GM10266 (cell line): ENCODE results near the gene GBP6.

Experiments
- DNase-seq: peaks from one replicate; pipeline ENCODE4 v3.0.0; 2012; ENCODE audit errors: extremely low spot score
- CTCF ChIP-seq: IDR thresholded peaks from 2 replicates; pipeline ENCODE4 v1.5.1; 2012; ENCODE audit warnings: mild to moderate bottlenecking, low read depth; ENCODE audit not compliant: control insufficient read depth, insufficient read depth; ENCODE audit errors: missing control alignments

GBP6 gene

GRCh38 chr1:89378001-89378400 is 14.1 kb downstream of the GBP6 start:
- no peak for TF ChIP-seq CTCF
- no peak for DNase-seq

GRCh38 chr1:89381618-89382017 is 17.8 kb downstream of the GBP6 start:
- TF ChIP-seq CTCF = no peak

GRCh38 chr1:89382479-89382878 is 18.6 kb downstream of the GBP6 start:
- DNase-seq = no peak
- TF ChIP-seq CTCF = no peak

More at GRCh38 chr1:89381618-89382017, 17.8 kb downstream of the GBP6 start:
- DNase-seq = no peak

- TF ChIP-seq CTCF = no peak
- DNase-seq = no peak
Observed at GRCh38 chr1:89383185-89383584, 19.3 kb downstream of the GBP6 start.

GRCh38 chr1:89390707-89391106 is 26.8 kb downstream of the GBP6 start:
- no peak for TF ChIP-seq CTCF
- no peak for DNase-seq

GRCh38 chr1:89391686-89392085 is 27.8 kb downstream of the GBP6 start:
- TF ChIP-seq CTCF = no peak
- DNase-seq = no peak

- DNase-seq = no peak
- TF ChIP-seq CTCF = no peak
Observed at GRCh38 chr1:89394851-89395250, 31.0 kb downstream of the GBP6 start.
